CD4-positive, CD25-positive, alpha-beta regulatory T cell (primary cell): ENCODE results near the gene EHMT1. TPM values are rescaled to one million over a fixed set of nuclear protein-coding genes. Genes with fewer than 3 reads are reported as not detected.

Experiments used
- ATAC-seq, 2 donors: fragments of 150-1000 bp; cut with Tn5 transposase; one replicate each; pipeline ENCODE4 v1.10.0; 2021; ENCODE audit warnings: low read depth in 2 of 2, moderate number of reproducible peaks in 2 of 2, moderate library complexity in 1 of 2
- DNase-seq, 3 donors: peaks; one replicate each; pipeline versions ENCODE4 v3.0.0 to v3.0.0-alpha.2; 2012 to 2022; ENCODE audit warnings: mixed read lengths in 1 of 3
- H3K27ac ChIP-seq: one replicate; pipeline ENCODE4 v1.7.0; 2013; ENCODE audit warnings: mild to moderate bottlenecking, low read length; ENCODE audit not compliant: insufficient read depth, poor library complexity, severe bottlenecking
- H3K27me3 ChIP-seq: one replicate; pipeline ENCODE4 v1.7.0; 2013; ENCODE audit warnings: low read length; ENCODE audit not compliant: control insufficient read depth, insufficient read depth
- H3K36me3 ChIP-seq: one replicate; pipeline ENCODE4 v1.7.0; 2013; ENCODE audit warnings: mild to moderate bottlenecking, low read length, moderate library complexity; ENCODE audit not compliant: control insufficient read depth, insufficient read depth
- H3K4me1 ChIP-seq: 2 replicates; pipeline ENCODE4 v1.7.0; 2013; ENCODE audit warnings: mild to moderate bottlenecking, low read length; ENCODE audit not compliant: insufficient read depth, control insufficient read depth, poor library complexity, severe bottlenecking
- H3K4me3 ChIP-seq: one replicate; pipeline ENCODE4 v1.7.0; 2013; ENCODE audit warnings: low read depth, mild to moderate bottlenecking, low read length, moderate library complexity
- H3K9me3 ChIP-seq, 2 experiments: 1 replicate in 1 of 2; 2 replicates in 1 of 2; pipeline ENCODE4 v1.7.0; 2013; ENCODE audit warnings: low read length in 2 of 2, mild to moderate bottlenecking in 1 of 2, moderate library complexity in 1 of 2; ENCODE audit not compliant: control insufficient read depth in 2 of 2
- H3K27ac Mint-ChIP-seq, 3 donors: one replicate each; pipeline ENCODE4 v1.8.0; 2020 to 2022; ENCODE audit warnings: mild to moderate bottlenecking in 3 of 3, mixed read lengths in 3 of 3, moderate library complexity in 2 of 3
- H3K27me3 Mint-ChIP-seq: one replicate; pipeline ENCODE4 v1.8.0; 2022; ENCODE audit warnings: mild to moderate bottlenecking, mixed read lengths
- H3K36me3 Mint-ChIP-seq: one replicate; pipeline ENCODE4 v1.8.0; 2020; ENCODE audit warnings: mixed read lengths
- H3K4me1 Mint-ChIP-seq, 4 donors: one replicate each; pipeline ENCODE4 v1.8.0; 2020 to 2022; ENCODE audit warnings: mixed read lengths in 4 of 4, mild to moderate bottlenecking in 1 of 4
- H3K4me3 Mint-ChIP-seq, 4 donors: one replicate each; pipeline ENCODE4 v1.8.0; 2020 to 2022; ENCODE audit warnings: mild to moderate bottlenecking in 4 of 4, mixed read lengths in 4 of 4, moderate library complexity in 3 of 4
- H3K9me3 Mint-ChIP-seq, 7 donors: one replicate each; pipeline ENCODE4 v1.8.0; 2020 to 2022; ENCODE audit warnings: mixed read lengths in 7 of 7, mild to moderate bottlenecking in 3 of 7, moderate library complexity in 2 of 7
- polyA plus RNA-seq, 4 donors: library from polyadenylated mRNA; unstranded; fragments of 300-500 nt; fragmentation: Illumina TruSeq; gene quantifications; one replicate each; pipeline ENCODE4 v1.2.3, GENCODE V29; 2021
- total RNA-seq: library from RNA; stranded (reverse); gene quantifications from one replicate; pipeline ENCODE4 v1.2.3, GENCODE V29; 2022

EHMT1 gene
- total and polyA plus RNA-seq, 5 donors from 2014 or later: 17.9 to 142 (median 20.0) TPM

DNA sequence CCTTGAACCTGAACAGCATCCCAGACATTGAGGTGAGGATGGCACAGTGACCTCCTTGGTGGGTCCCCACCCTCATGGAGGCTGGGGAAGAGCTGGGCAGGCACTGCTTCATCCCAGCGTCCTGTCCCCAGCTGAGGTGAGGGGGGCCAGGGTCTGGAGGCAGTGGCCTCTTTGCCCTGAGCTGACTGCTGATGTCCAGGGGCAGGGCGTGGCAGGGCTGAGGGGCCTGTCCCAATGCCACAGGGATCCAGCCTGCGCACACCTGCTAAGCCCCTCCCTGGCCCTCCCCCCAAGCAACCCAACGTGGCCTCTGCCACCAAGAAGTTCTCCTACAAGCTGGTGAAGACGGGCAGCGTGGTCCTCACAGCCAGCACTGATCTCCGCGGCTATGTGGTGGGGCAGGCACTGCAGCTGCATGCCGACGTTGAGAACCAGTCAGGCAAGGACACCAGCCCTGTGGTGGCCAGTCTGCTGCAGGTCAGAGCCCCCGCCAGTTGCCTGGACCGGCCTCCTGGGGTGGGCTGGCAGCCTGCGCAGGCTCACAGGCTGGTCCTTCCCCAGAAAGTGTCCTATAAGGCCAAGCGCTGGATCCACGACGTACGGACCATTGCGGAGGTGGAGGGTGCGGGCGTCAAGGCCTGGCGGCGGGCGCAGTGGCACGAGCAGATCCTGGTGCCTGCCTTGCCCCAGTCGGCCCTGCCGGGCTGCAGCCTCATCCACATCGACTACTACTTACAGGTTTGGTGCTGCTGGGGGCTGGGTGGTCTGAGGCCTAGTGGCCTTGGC lies 4.9 kb upstream of the EHMT1 start:
- Histone ChIP-seq H3K9me3 (no peaks in the 10 kb centered on the region), H3K4me3 (no peak overlapping the region), H3K4me1 (peaks cover 27% of the 10 kb centered on the region), H3K27ac (no peak overlapping the region), H3K36me3 (peaks cover 13% of the 10 kb centered on the region), H3K27me3 (no peaks in the 10 kb centered on the region)
- ATAC-seq (no peak), DNase-seq (no peak)
- Mint-ChIP-seq H3K36me3 (no peaks in the 10 kb centered on the region), H3K9me3 (no peaks in the 10 kb centered on the region), H3K27ac (no peak overlapping the region), H3K4me3 (peak overlapping the region in 2 of 4 donors; percentile 47 to 56), H3K27me3 (no peaks in the 10 kb centered on the region), H3K4me1 (peaks cover 0 to 31% (median 10%) of the 10 kb centered on the region in 4 donors)

DNA sequence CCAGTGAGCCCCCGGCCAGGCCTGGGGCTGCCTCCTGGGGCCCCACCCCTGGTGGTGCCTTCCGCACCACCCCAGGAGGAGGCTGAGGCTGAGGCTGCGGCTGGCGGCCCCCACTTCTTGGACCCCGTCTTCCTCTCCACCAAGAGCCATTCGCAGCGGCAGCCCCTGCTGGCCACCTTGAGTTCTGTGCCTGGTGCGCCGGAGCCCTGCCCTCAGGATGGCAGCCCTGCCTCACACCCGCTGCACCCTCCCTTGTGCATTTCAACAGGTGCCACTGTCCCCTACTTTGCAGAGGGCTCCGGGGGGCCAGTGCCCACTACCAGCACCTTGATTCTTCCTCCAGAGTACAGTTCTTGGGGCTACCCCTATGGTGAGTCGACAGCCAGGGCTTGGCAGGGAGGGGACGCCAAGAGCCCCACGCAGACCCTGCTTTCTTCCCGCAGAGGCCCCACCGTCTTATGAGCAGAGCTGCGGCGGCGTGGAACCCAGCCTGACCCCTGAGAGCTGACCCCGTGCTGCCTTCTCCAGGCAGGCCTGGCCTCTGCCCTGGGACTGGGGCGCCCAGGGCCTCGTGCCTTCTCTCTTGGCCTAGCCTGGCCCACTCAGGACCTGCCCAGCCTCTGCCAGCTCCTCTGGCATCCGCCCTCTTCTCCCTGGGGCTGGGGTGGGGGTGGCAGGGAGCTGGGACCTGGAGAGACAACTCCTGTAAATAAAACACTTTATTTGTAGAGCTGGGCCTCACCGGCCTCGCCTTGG lies 4.0 kb upstream of the EHMT1 start:
- H3K9me3 ChIP-seq: no peaks in the 10 kb centered on the region
- Mint-ChIP-seq H3K9me3 (no peaks in the 10 kb centered on the region), H3K36me3 (no peaks in the 10 kb centered on the region), H3K4me1 (peaks cover 6 to 36% (median 15%) of the 10 kb centered on the region in 4 donors), H3K27me3 (no peaks in the 10 kb centered on the region), H3K4me3 (no peak overlapping the region), H3K27ac (no peak overlapping the region)
- peaks cover 31% of the 10 kb centered on the region for H3K4me1 ChIP-seq
- H3K27me3 ChIP-seq: no peaks in the 10 kb centered on the region
- no peak overlapping the region for H3K4me3 ChIP-seq
- DNase-seq (no peak), ATAC-seq (no peak)
- no peak overlapping the region for H3K27ac ChIP-seq
- peaks cover 13% of the 10 kb centered on the region for H3K36me3 ChIP-seq

DNA sequence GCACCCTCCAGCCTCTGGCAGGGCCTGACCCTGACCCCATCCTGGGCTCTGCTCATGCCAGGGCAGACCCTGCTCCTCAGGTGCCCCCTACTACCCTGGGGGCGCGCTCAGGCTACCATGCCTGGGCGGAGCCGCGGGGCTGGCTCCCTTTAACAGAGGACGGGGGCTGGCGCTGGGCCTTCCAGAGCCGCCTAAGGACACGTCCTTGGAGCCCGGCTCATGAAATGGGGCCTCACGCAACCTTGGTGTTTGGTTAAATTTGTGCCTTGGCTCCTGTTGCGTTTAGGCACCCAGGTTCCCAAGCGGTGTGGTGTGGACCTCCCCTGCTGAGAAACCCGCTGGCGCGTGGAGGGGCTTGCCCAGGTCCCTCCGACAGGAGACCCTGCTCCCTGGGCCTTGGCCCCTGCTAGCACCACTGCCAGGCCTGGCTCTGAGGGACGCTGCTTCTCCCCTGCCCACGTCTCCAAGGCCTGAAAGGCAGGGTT lies 3.4 kb upstream of the EHMT1 start:
- Histone ChIP-seq H3K4me3 (no peak overlapping the region), H3K9me3 (no peaks in the 10 kb centered on the region), H3K27ac (no peak overlapping the region), H3K4me1 (peaks cover 37% of the 10 kb centered on the region), H3K27me3 (no peaks in the 10 kb centered on the region), H3K36me3 (peaks cover 13% of the 10 kb centered on the region)
- H3K4me3 Mint-ChIP-seq: peak overlapping the region in 1 of 4 donors; percentile 90
- H3K9me3 Mint-ChIP-seq: no peaks in the 10 kb centered on the region
- H3K4me1 Mint-ChIP-seq: peaks cover 9 to 38% (median 18%) of the 10 kb centered on the region in 4 donors
- no peaks in the 10 kb centered on the region for H3K27me3 Mint-ChIP-seq
- DNase-seq (no peak), ATAC-seq (no peak)
- H3K36me3 Mint-ChIP-seq: no peaks in the 10 kb centered on the region
- no peak overlapping the region for H3K27ac Mint-ChIP-seq

DNA sequence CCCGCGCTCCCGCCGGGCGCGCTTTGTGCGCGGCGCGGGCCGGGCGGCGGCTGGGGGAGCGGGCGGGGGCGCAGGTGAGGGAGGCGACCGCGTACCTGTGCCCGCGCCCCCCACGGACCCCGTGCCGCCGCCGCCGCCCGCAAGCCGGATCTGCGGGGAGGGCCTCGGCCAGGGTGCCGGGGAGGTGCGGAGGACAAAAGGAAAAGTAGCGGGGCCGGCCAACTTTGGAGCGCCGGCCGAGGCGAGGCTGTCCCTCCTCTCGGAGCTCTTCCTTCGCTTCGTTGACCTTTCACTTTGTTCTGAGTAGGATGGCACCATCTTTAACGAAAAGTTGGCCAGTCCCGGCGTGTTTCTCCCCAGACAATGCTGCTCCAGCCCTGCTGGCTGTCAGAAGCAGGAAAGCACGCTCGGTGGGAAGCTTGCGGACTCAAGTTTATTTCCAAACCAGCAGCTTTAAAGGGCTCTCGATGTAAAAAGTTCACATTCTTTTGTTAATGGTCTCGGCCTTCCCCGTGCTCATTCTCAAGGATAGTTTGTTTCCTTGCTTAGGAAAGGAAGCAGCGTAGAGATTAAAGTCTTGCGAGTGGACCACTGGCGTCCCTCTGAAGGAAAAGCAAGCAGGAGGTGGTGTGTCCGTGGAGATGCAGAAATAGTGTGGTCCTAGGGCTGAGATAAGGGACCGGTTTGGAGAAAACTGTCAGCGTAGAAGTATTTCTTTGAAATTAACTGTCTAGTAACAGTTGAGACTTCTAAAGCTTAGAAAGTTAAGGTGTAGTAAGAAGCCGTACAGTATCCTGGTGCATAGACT lies 639 bp downstream of the EHMT1 start:
- peaks cover 8% of the 10 kb centered on the region for H3K36me3 ChIP-seq
- peak; percentile 2 to 7 for ATAC-seq
- peak; percentile 20 to 56 (median 23) for DNase-seq
- no peaks in the 10 kb centered on the region for H3K27me3 ChIP-seq
- Mint-ChIP-seq H3K4me3 (peak overlapping the region; percentile 93 to 99 (median 96)), H3K9me3 (peaks cover 0 to 2% (median 0%) of the 10 kb centered on the region in 7 donors), H3K27me3 (no peaks in the 10 kb centered on the region), H3K27ac (peak overlapping the region; percentile 93 to 96 (median 95)), H3K4me1 (peaks cover 13 to 55% (median 34%) of the 10 kb centered on the region in 4 donors), H3K36me3 (peaks cover 4% of the 10 kb centered on the region)
- H3K9me3 ChIP-seq: no peaks in the 10 kb centered on the region
- H3K27ac ChIP-seq: peak overlapping the region; percentile 65
- peak overlapping the region; percentile 82 for H3K4me3 ChIP-seq
- peaks cover 39% of the 10 kb centered on the region for H3K4me1 ChIP-seq

DNA sequence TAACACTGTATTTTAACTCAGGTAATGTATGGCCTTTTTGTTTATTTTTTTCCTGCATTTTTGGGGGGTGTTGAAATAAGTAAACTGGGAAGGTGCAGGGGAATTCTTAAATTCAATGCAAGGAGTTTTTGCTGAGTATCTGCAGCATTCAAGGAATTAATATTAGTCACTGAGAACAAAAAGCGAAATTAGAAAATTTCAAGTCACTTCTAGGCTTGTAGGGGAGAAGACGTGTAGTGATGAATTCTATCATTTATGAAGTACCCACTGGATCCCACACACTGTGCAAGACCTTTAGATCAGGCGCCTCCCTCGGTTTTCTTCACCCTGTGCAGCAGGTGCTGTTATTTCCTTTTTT lies 1.2 kb downstream of the EHMT1 start:
- Histone ChIP-seq H3K4me1 (peaks cover 41% of the 10 kb centered on the region), H3K27me3 (no peaks in the 10 kb centered on the region), H3K36me3 (peaks cover 8% of the 10 kb centered on the region), H3K4me3 (peak overlapping the region; percentile 82), H3K9me3 (no peaks in the 10 kb centered on the region), H3K27ac (peak overlapping the region; percentile 65)
- ATAC-seq (no peak), DNase-seq (no peak)
- H3K27ac Mint-ChIP-seq: peak overlapping the region; percentile 93 to 96 (median 95)
- H3K9me3 Mint-ChIP-seq: peaks cover 0 to 2% (median 0%) of the 10 kb centered on the region in 7 donors
- peak overlapping the region; percentile 93 to 99 (median 96) for H3K4me3 Mint-ChIP-seq
- peaks cover 4% of the 10 kb centered on the region for H3K36me3 Mint-ChIP-seq
- H3K27me3 Mint-ChIP-seq: no peaks in the 10 kb centered on the region
- peaks cover 13 to 59% (median 37%) of the 10 kb centered on the region in 4 donors for H3K4me1 Mint-ChIP-seq

DNA sequence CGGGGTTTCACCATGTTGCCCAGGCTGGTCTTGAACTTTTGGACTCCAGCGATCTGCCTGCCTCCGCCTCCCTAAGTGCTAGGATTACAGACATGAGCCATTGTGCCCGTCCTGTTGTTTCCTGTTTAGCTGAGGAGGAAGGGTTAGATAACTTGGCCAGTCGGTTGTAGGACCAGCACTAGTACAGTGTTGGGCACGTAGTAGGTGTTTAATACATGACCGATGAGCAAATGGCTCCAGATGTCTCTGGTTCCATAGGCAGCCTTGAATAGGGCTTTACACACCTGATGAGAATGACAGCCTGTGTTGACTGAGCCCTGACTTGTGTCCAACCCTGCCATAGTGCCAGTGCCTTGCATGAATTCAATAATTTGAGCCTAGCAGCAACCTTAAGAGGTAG lies 1.8 kb downstream of the EHMT1 start:
- Histone ChIP-seq H3K36me3 (peaks cover 8% of the 10 kb centered on the region), H3K4me3 (peak overlapping the region; percentile 82), H3K27ac (no peak overlapping the region), H3K4me1 (peaks cover 46% of the 10 kb centered on the region), H3K27me3 (no peaks in the 10 kb centered on the region), H3K9me3 (no peaks in the 10 kb centered on the region)
- Mint-ChIP-seq H3K4me3 (peak overlapping the region; percentile 28 to 93 (median 70)), H3K4me1 (peaks cover 18 to 64% (median 42%) of the 10 kb centered on the region in 4 donors), H3K27ac (peak overlapping the region in 1 of 3 donors; percentile 96), H3K27me3 (no peaks in the 10 kb centered on the region), H3K9me3 (peaks cover 0 to 2% (median 0%) of the 10 kb centered on the region in 7 donors), H3K36me3 (peaks cover 9% of the 10 kb centered on the region)
- ATAC-seq: no peak
- no peak for DNase-seq

DNA sequence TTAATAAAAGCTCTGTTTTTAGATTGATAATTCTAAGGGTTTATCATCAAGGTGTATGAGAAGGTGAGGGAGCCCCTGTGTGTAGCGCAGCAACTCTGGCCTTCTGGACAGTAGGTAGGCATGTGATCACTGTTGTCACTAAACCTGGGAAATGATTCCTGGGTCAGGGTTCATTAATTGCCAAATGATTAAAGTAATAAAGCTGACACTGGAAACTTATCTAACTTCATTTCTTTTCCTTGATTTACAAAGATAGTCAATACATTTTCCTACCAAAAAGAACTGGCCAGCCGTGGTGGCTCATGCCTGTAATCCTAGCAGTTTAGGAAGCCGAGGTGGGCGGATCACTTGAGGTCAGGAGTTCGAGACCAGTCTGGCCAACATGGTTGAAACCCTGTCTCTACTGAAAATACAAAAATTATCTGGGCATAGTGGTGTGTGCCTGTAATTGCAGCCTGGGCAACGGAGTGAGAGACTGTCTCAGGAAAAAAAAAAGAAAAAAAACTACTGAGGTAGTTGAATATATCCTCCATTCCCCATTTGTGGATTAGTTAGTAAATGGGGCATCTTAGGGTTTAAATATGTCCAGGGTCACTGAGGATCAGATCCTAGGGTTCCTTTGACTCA lies 2.4 kb downstream of the EHMT1 start:
- H3K27ac ChIP-seq: no peak overlapping the region
- H3K4me1 ChIP-seq: peaks cover 51% of the 10 kb centered on the region
- H3K27ac Mint-ChIP-seq: no peak overlapping the region
- peak overlapping the region; percentile 82 for H3K4me3 ChIP-seq
- H3K27me3 ChIP-seq: no peaks in the 10 kb centered on the region
- H3K27me3 Mint-ChIP-seq: no peaks in the 10 kb centered on the region
- peaks cover 0 to 2% (median 0%) of the 10 kb centered on the region in 7 donors for H3K9me3 Mint-ChIP-seq
- peaks cover 19 to 65% (median 43%) of the 10 kb centered on the region in 4 donors for H3K4me1 Mint-ChIP-seq
- H3K36me3 ChIP-seq: peaks cover 8% of the 10 kb centered on the region
- peaks cover 10% of the 10 kb centered on the region for H3K36me3 Mint-ChIP-seq
- ATAC-seq (no peak), DNase-seq (peak in 2 of 3 donors; percentile 22 to 32)
- peak overlapping the region; percentile 28 to 93 (median 90) for H3K4me3 Mint-ChIP-seq
- H3K9me3 ChIP-seq: no peaks in the 10 kb centered on the region
